HG03060 (cell line): ENCODE measurements around the gene COQ9.
"Not testable (repeated sequence)": the region's sequence is repeated elsewhere in the genome, so short reads cannot be mapped to it uniquely, and the experiment has no call there.

Experiments
- ATAC-seq: cut with Tn5 transposase; IDR thresholded peaks from one replicate; pipeline ENCODE4 v1.9.1; 2021; ENCODE audit warnings: low read depth, moderate number of reproducible peaks; ENCODE audit not compliant: unreplicated experiment

The COQ9 gene

GRCh38 chr16:57426356-57426755 is 20.9 kb upstream of the COQ9 start:
- ATAC-seq: no peak

DNA sequence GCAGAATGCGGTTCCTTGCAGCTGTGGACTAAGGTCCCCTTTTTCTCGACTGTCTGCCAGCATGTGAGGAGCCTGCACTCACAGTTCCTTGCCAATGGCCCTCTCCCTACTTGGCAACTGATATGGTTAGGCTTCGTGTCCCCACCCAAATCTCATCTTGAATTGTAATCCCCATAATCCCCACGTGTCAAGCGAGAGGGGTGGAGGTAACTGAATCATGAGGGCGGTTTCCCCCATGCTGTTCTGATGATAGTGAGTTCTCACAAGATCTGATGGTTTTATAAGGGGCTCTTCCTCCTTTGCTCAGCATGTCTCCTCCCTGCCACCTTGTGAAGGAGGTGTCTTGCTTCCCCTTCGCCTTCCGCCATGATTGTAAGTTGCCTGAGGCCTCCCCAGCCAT is 20.0 kb upstream of the COQ9 start:
- ATAC-seq: no peak

DNA sequence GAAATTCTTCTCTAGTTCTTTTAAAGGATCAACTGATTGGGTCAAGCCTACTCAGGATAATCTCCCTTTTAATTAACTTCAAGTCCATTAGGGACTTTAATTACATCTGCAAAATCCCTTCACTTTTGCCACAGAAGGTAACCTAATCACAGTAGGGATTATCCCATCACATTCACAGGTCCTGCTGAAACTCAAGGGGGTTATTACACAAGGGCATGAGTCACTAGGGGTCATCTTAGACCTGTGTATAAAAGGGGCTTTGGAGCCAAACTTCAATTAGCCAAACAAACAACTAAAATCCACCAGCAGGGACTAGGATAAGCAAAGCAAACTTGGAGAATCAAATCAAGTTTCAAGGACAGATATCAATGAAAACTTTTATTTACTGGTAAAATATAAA is 19.5 kb upstream of the COQ9 start:
- no peak for ATAC-seq

DNA sequence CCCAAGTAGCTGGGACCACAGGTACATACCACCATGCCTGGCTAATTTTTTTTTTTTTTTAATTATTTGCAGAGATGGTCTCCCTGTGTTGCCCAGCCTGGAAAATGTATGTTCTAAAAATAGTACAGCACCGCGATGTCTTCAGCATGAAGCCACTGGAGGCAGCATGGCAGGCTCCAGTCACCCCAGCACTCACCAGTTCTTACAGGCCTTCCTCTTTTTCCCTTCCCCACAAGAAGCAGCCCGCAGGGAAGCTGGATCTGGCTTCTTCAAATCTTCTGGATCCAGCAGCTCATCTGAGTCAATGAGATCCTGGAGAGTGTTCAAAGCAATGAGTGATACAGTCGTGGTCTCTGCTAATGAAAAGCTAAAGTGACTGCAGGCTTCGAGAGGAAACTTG is 16.3 kb upstream of the COQ9 start:
- ATAC-seq: no peak

GRCh38 chr16:57432505-57432904 is 14.8 kb upstream of the COQ9 start:
- ATAC-seq: no peak

GRCh38 chr16:57432989-57433388 is 14.3 kb upstream of the COQ9 start:
- ATAC-seq: no peak

- ATAC-seq: no peak
Observed at GRCh38 chr16:57434003-57434402, 13.3 kb upstream of the COQ9 start.

DNA sequence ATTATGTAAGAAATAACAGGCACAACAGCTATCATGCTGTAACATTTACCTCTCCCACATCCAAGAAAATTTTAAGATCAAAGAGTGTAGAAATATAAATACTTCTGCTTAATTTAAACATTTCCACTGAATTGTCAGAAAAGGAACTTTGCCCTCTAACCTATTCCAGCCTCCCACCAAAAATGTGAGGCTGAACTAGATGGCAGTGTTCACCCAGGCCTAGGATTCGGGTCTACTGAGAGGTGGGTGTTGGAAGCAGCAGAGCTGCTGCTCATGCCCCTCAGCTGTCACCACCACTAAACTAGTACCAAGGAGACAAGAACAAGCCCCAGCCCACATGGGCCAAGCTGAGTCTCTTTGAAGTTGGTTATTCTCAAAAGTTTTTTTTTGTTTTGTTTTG is 11.4 kb upstream of the COQ9 start:
- no peak for ATAC-seq

GRCh38 chr16:57439947-57440346 is 7.3 kb upstream of the COQ9 start:
- not testable (repeated sequence) for ATAC-seq

- ATAC-seq: not testable (repeated sequence)
Observed at GRCh38 chr16:57440551-57440950, 6.7 kb upstream of the COQ9 start.

DNA sequence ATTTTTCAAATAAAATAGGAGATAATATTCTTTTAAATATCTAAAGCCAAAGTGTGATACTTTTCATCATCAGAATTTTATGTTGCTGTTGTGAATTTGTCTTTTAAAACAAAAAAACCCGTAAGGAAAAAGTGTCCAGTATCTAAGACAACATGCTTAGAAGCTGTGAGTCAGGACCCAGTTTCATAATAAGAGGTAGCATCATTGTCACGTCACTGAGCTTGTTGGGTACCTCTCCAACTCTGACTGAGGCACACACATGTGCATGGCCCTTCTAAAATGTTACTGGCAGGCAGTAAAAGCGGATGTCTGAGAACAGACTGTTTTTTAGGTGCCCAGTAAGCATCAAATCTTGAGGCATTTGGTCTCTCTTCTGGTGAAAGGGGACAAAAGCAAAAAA is 2.6 kb upstream of the COQ9 start:
- ATAC-seq: no peak

DNA sequence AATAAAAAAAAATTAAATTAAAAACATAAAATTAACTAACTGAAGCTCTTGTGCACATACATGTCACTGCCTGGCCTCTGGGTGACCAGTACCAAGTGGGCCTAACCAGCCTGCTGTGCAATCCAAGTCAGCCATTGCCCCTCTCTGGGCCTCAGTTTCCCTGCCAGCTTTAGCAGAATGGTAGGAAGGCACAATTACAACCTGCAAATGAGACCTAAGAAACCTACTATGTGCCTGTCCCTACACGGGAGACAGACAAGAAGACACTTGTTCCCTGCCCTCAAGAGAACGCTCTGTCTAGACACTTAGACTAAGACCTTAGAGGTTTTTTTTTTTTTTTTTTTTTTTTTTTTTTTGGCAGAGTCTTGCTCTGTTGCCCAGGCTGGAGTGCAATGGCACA is 1.8 kb upstream of the COQ9 start:
- no peak for ATAC-seq

- peak; percentile 22 for ATAC-seq
Observed at GRCh38 chr16:57446531-57447185, 621 bp upstream of the COQ9 start.

GRCh38 chr16:57452021-57452420 is 4.7 kb downstream of the COQ9 start:
- ATAC-seq: no peak

DNA sequence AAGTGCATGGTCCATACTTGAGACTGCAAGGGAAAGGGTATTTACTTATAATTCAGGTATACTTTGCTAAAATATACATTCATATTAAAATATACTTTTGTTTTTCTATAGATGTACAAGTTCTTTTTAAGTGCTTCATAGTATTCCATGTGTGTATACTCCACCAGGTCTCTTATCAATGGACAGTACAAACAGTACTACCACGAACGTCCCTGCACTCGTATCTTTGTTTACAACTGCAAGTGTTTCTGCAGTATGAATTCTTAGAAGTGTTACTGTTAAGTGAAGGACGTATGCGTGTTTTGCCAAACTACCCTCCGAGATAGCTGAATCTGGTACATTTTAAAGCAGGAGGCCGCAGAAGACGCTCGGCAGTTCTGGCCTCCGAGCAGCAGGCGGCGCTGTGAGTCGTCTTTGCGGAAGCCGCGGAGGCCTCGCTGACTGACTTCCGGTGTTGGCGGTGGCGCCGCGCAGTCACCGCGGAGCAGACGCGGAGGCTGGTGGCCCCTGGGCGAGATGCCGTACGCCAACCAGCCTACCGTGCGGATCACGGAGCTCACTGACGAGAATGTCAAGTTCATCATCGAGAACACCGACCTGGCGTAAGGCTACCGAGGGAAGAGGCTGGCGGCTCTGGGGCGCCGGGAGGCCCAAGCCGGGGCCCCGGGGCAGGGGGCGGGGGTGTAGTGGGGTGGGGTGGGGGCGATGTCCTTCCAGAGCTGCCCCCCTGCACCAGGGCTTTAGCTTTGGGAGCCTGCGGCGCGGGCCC is 15.1 kb downstream of the COQ9 start, which contains the start of gene POLR2C:
TSS of gene POLR2C (plus strand) at position 471 of the 769 bp plus-strand sequence. CDS start at position 517, 46 bp downstream.
- peak; percentile 70 for ATAC-seq

DNA sequence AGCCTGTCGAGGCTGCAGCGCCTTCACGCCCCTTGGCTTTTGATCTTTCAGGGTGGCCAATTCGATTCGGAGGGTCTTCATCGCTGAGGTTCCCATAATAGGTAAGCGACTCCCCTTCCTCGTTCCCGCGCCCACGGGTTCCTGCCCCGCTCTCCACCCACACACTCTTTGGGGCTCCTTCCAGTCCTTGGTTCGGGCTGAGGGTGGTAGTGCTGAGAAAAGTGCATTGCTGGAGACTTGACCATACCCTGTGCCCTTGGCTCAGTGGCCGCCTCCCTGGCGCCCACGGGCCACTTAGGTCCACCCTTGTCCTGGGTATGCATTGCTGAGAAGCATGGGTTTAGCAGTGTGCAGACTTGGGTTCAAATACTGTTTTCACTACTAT is 15.7 kb downstream of the COQ9 start:
- ATAC-seq: no peak

- ATAC-seq: no peak
Observed at GRCh38 chr16:57464523-57464922, 17.2 kb downstream of the COQ9 start.

GRCh38 chr16:57468346-57468745 is 21.1 kb downstream of the COQ9 start:
- no peak for ATAC-seq

DNA sequence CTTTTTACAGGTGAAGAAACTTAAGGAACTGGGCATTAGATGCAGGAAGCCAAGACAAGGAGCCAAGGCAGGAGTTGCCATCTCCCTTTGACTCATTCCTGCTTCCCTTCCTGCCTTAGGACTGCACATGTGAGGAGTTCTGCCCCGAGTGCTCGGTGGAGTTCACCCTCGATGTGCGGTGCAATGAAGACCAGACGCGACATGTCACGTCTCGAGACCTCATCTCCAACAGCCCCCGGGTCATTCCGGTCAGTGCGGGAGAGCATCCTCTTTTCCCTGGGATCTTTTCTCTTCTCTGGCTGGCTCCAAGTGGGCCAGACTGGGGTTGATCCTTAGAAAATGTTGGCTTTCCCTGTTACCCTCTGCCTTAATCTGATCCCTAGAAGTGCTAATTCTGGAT is 21.8 kb downstream of the COQ9 start:
- no peak for ATAC-seq

GRCh38 chr16:57469917-57470470 is 22.7 kb downstream of the COQ9 start:
- no peak for ATAC-seq

DNA sequence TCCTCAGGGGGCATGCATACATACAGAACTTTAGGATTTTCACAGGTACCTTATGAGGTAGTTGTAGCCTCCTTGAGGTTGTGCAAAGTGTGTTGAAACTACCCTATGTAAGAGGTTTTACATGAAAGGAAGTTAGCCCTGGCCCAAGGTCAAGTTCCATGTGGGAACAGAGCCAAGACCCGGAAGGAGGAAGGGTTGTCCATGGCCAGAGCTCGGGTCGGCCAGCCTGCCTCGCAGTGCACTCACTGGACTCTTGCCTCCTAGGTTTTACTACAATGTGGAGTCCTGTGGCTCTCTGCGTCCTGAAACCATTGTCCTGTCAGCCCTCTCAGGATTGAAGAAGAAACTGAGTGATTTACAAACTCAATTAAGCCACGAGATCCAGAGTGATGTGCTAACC is 23.4 kb downstream of the COQ9 start:
- ATAC-seq: no peak

DNA sequence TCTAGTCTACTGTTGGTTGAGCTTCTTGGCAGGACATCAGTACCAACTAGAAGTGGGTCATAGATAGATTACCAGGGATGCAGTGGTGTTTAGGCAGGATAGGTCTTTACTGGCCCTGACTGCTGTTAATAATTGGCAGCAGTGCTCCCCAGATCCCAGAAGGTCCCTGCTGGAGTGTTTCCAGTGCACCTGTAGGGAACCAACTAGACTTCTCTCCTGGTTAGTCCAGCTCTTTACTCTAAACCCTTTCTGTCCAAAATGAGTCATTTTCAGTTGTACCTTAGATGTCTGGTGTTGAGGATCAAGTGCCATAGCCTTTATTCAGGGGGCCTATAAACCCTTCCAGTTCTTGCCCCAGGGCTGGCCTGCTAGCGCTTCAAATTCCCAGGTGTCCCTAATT is 23.9 kb downstream of the COQ9 start:
- ATAC-seq: no peak
